PFSK-1 (cell line): ENCODE results near the gene TFRC.

ENCODE experiments used
- FOXP2 ChIP-seq: optimal IDR thresholded peaks from 2 replicates; pipeline ENCODE3; 2011; ENCODE audit warnings: borderline replicate concordance, control low read depth, inconsistent platforms; ENCODE audit not compliant: insufficient read depth; ENCODE audit errors: extremely low read length, extremely low read depth
- POLR2AphosphoS5 ChIP-seq: IDR thresholded peaks from 2 replicates; pipeline ENCODE4 v1.6.1; 2012; ENCODE audit warnings: low read depth, mild to moderate bottlenecking, control low read depth, low read length, moderate library complexity
- SIN3A ChIP-seq: IDR thresholded peaks from 2 replicates; pipeline ENCODE4 v1.6.1; 2012; ENCODE audit warnings: mild to moderate bottlenecking, low read length, moderate library complexity, borderline replicate concordance; ENCODE audit not compliant: insufficient read depth
- TAF1 ChIP-seq: IDR thresholded peaks from 2 replicates; pipeline ENCODE4 v1.6.1; 2012; ENCODE audit warnings: low read length, control low read depth, borderline replicate concordance; ENCODE audit not compliant: insufficient read depth
- TF ChIP-seq, protein P1 (sequence below), 2 experiments: IDR thresholded peaks; 2 replicates each; pipeline versions ENCODE4 v1.6.1 to v1.8.0; 2011 to 2012; ENCODE audit warnings: low read depth in 2 of 2, low read length in 2 of 2, control low read depth in 1 of 2, inconsistent platforms in 1 of 2, mild to moderate bottlenecking in 1 of 2, moderate library complexity in 1 of 2; ENCODE audit not compliant: insufficient read depth in 1 of 2

The TFRC gene

GRCh38 chr3:196115678-196116083, 33.8 kb upstream of the TFRC start:
- TF ChIP-seq TAF1, result no peak
- no peak for TF ChIP-seq FOXP2
- no peak for TF ChIP-seq SIN3A
- TF ChIP-seq POLR2AphosphoS5, result no peak
- TF ChIP-seq, protein P1, sequence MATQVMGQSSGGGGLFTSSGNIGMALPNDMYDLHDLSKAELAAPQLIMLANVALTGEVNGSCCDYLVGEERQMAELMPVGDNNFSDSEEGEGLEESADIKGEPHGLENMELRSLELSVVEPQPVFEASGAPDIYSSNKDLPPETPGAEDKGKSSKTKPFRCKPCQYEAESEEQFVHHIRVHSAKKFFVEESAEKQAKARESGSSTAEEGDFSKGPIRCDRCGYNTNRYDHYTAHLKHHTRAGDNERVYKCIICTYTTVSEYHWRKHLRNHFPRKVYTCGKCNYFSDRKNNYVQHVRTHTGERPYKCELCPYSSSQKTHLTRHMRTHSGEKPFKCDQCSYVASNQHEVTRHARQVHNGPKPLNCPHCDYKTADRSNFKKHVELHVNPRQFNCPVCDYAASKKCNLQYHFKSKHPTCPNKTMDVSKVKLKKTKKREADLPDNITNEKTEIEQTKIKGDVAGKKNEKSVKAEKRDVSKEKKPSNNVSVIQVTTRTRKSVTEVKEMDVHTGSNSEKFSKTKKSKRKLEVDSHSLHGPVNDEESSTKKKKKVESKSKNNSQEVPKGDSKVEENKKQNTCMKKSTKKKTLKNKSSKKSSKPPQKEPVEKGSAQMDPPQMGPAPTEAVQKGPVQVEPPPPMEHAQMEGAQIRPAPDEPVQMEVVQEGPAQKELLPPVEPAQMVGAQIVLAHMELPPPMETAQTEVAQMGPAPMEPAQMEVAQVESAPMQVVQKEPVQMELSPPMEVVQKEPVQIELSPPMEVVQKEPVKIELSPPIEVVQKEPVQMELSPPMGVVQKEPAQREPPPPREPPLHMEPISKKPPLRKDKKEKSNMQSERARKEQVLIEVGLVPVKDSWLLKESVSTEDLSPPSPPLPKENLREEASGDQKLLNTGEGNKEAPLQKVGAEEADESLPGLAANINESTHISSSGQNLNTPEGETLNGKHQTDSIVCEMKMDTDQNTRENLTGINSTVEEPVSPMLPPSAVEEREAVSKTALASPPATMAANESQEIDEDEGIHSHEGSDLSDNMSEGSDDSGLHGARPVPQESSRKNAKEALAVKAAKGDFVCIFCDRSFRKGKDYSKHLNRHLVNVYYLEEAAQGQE (IDR thresholded peaks at IDR 0.05; ENCODE audit: insufficient read depth in 1 of 2, low read depth in 2 of 2, low read length in 2 of 2), result no peak

DNA sequence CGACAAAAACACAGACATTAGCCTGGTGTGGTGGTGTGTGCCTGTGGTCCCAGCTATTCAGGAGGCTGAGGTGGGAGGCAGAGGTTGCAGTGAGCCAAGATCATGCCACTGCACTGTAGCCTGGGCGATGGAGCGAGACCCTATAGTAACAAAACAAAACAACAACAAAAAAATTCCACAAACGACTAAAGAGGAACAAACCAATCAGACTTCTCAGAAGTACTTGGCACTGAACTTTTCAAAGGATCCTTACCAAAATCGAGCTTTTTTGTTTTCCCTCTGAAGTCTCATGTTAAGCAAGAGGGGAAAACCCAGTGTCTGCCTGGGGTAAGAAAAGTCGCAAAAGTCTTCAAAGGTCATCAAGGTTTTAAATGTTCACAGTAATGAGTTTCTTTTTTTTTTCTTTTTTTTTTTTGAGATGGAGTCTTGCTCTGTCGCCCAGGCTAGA, 30.1 kb upstream of the TFRC start:
- TF ChIP-seq SIN3A, result no peak
- TF ChIP-seq TAF1, result no peak

DNA sequence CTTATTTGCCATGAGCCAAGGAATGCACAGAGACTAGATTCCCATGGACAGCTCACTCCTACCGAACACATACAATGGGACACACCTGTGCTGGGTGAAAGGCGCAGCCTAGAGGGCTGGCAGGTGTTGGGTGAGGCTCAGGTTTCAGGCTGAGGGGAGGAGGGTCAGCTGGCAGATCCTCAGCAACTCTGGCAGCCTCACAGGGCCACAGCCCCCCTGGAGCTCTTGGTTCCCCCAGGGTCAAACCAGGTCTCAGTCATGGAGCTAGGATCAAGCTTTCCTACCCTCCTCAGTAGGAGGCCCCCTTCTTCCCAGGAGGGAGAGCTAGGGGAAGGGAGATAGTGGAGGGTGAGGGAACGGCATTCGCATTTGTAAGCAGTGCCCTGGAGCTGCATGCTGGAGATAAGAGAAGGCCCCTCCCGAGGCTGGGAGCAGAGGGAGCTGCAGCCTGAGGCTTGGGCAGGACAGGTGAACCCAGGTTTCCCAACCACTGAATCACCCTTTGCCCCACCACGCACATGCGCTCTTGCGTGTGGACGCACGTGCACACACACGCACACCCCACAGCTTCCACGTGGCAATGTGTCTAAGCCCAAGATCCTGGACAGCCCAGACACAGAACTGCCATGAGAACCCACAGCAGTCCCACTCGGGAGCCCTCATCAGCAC, 26.3 kb upstream of the TFRC start:
- TF ChIP-seq FOXP2, result no peak
- TF ChIP-seq SIN3A, result no peak
- TF ChIP-seq, protein P1 (IDR thresholded peaks at IDR 0.05; ENCODE audit: insufficient read depth in 1 of 2, low read depth in 2 of 2, low read length in 2 of 2), result no peak
- no peak for TF ChIP-seq POLR2AphosphoS5
- no peak for TF ChIP-seq TAF1

- TF ChIP-seq, protein P1 (IDR thresholded peaks at IDR 0.05; ENCODE audit: insufficient read depth in 1 of 2, low read depth in 2 of 2, low read length in 2 of 2), result no peak
These were observed 15.7 kb upstream of the TFRC start for GRCh38 chr3:196097373-196098154.

- no peak for TF ChIP-seq POLR2AphosphoS5
- TF ChIP-seq FOXP2, result no peak
- TF ChIP-seq, protein P1 (IDR thresholded peaks at IDR 0.05; ENCODE audit: insufficient read depth in 1 of 2, low read depth in 2 of 2, low read length in 2 of 2), result no peak
- TF ChIP-seq SIN3A, result no peak
- no peak for TF ChIP-seq TAF1
These were observed 14.6 kb upstream of the TFRC start for GRCh38 chr3:196096382-196096953.
